Thyroid gland (tissue), 4 donors: Measurements from ENCODE around the gene WASL. TPM values are rescaled to one million over a fixed set of nuclear protein-coding genes. Genes with fewer than 3 reads are reported as not detected.

Source experiments
- DNase-seq, 2 donors: peaks; one replicate each; pipeline ENCODE4 v3.0.0-alpha.2; 2019
- H3K27ac ChIP-seq, 3 donors: fragments of 200-600 bp; sonication (generic); 1 replicate in 2 of 3; 2 replicates in 1 of 3; pipeline ENCODE4 v1.5.1; 2016 to 2019; ENCODE audit warnings: mild to moderate bottlenecking in 1 of 3, moderate library complexity in 1 of 3
- H3K27me3 ChIP-seq: fragments of 200-600 bp; sonication (generic); one replicate; pipeline ENCODE4 v1.5.1; 2019
- H3K36me3 ChIP-seq, 2 donors: fragments of 200-600 bp; sonication (generic); one replicate each; pipeline ENCODE4 v1.5.1; 2016 to 2019
- H3K4me1 ChIP-seq, 2 donors: fragments of 200-600 bp; sonication (generic); one replicate each; pipeline ENCODE4 v1.5.1; 2017 to 2019
- H3K4me3 ChIP-seq, 3 donors: fragments of 200-600 bp; sonication (generic); replicated peaks in 1 of 3; 1 replicate in 2 of 3; 2 replicates in 1 of 3; pipeline ENCODE4 v1.5.1; 2016; ENCODE audit warnings: mild to moderate bottlenecking in 1 of 3
- H3K9me3 ChIP-seq: fragments of 200-600 bp; sonication (generic); one replicate; pipeline ENCODE4 v1.5.1; 2017
- POLR2A ChIP-seq, 2 donors: fragments of 450-650 bp; IDR thresholded peaks; one replicate each; pipeline ENCODE4 v1.6.1; 2017; ENCODE audit warnings: antibody characterized with exemption in 2 of 2, mild to moderate bottlenecking in 2 of 2, moderate library complexity in 1 of 2
- WGBS, 2 donors: methylation state at CpG; one replicate each; pipeline ENCODE4 v1.1.5; 2017; 5-methylcytosine and 5-hydroxymethylcytosine counted together
- intact Hi-C: fragments of 100-400 bp; cut with DNase I; formaldehyde crosslinking; loops from one replicate; pipeline ENCODE4 v1.15.1; 2023
- total RNA-seq, 4 donors: library from RNA; depleted of rRNA; stranded (reverse); fragments of >200 nt; gene quantifications; one replicate each; pipeline ENCODE4 v1.2.3, GENCODE V29; 2016
- TF ChIP-seq, protein P1 (sequence below), 6 experiments: fragments of 200-600 bp in 3 of 6; fragments of 450-650 bp in 3 of 6; sonication (generic) in 3 of 6; IDR thresholded peaks; one replicate each; pipeline ENCODE4 v1.5.1; 2016 to 2019; ENCODE audit warnings: antibody characterized with exemption in 6 of 6, mild to moderate bottlenecking in 2 of 6, inconsistent platforms in 1 of 6, moderate library complexity in 1 of 6

Gene WASL
- total RNA-seq, 4 donors from 2014 or later = 48.1 to 61.6 (median 55.4) TPM

DNA sequence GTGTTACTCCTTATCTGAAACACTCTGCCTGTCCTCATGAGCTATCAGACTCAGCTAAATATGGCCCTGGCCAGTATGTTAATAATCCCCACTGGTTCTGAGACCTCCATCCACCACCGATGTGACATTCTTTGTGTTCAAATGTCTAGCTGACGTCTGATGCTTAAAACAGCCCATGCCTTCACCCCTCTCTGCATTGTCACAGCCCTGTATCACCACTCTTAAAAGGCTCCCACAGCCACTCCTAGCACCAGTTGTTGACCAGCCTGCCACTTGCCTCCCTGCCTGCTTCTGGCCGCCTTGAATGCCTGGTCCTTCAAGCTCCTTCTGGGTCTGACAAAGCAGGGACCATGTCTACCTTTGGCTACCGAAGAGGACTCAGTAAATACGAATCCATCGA lies 93.2 kb downstream of the WASL start, which contains the start of gene LMOD2:
Gene LMOD2, plus strand, starts transcription at position 253 of the 400 bp plus-strand sequence. Its CDS starts 98 bp downstream, at position 351.
- intact Hi-C loops = no loop called here
- Histone ChIP-seq H3K4me3 (no peak within 1 kb of the TSS), H3K27ac (no peak within 1 kb of the TSS), H3K4me1 (no peaks in the 10 kb centered on the region), H3K27me3 (no peaks in the 10 kb centered on the region), H3K9me3 (no peaks in the 10 kb centered on the region), H3K36me3 (no peaks in the 10 kb centered on the region)
- WGBS, 2 donors = 75 to 79% methylated on average over 6 of the region's 6 CpGs
- DNase-seq = no peak
- TF ChIP-seq POLR2A (IDR thresholded peaks at IDR 0.05) = no peak

DNA sequence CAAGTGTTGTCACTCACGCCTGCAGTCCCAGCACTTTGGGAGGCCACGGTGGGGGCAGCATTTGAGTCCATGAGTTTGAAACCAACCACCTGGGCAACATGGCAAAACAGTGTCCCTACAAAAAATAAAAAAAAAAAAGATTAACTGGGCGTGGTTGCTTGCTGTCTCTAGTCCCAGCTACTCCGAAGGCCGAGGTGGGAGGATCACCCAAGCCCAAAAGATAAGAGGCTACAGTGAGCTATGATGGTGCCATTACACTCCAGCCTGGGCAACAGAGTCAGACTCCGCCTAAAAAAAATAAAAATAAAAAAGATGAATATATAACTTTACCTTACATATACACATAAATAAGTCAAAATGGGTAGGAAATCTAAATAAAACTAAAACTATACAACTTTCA lies 95.6 kb downstream of the WASL start:
- no peak for DNase-seq
- no peaks in the 10 kb centered on the region for H3K9me3 ChIP-seq
- no peaks in the 10 kb centered on the region for H3K36me3 ChIP-seq
- no peak overlapping the region for H3K4me3 ChIP-seq
- H3K27ac ChIP-seq = no peak overlapping the region
- TF ChIP-seq, protein P1, sequence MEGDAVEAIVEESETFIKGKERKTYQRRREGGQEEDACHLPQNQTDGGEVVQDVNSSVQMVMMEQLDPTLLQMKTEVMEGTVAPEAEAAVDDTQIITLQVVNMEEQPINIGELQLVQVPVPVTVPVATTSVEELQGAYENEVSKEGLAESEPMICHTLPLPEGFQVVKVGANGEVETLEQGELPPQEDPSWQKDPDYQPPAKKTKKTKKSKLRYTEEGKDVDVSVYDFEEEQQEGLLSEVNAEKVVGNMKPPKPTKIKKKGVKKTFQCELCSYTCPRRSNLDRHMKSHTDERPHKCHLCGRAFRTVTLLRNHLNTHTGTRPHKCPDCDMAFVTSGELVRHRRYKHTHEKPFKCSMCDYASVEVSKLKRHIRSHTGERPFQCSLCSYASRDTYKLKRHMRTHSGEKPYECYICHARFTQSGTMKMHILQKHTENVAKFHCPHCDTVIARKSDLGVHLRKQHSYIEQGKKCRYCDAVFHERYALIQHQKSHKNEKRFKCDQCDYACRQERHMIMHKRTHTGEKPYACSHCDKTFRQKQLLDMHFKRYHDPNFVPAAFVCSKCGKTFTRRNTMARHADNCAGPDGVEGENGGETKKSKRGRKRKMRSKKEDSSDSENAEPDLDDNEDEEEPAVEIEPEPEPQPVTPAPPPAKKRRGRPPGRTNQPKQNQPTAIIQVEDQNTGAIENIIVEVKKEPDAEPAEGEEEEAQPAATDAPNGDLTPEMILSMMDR (IDR thresholded peaks at IDR 0.05) = no peak
- no peak for TF ChIP-seq POLR2A (IDR thresholded peaks at IDR 0.05)
- 89 to 93% methylated on average over 6 of the region's 6 CpGs for WGBS, 2 donors
- H3K4me1 ChIP-seq = no peaks in the 10 kb centered on the region
- H3K27me3 ChIP-seq = no peaks in the 10 kb centered on the region
- intact Hi-C loops = no loop called here

DNA sequence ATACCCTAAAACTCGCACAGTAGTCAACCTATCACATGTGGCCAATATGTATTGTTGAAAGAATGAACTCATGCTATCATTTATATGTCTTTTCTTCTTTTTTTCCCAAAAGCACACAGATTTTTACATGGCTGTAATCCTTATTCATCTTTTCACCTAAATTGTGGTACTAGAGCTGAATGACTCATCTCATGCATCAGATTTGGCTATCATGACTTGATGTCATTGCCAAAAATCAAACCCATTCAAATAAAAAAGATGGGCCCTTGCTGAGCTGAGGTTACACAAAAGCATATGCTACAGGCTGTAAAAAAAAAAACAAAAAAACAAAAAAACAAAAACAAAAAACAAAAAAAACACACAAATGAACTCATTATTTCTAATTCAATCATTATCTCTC lies 96.4 kb downstream of the WASL start:
- intact Hi-C loops = no loop called here
- H3K36me3 ChIP-seq = no peaks in the 10 kb centered on the region
- no peaks in the 10 kb centered on the region for H3K27me3 ChIP-seq
- H3K4me3 ChIP-seq = no peak overlapping the region
- H3K4me1 ChIP-seq = no peaks in the 10 kb centered on the region
- no peak for DNase-seq
- TF ChIP-seq, protein P1 (IDR thresholded peaks at IDR 0.05) = no peak
- no peak for TF ChIP-seq POLR2A (IDR thresholded peaks at IDR 0.05)
- 92 to 100% methylated on average over 1 of the region's 1 CpG for WGBS, 2 donors
- H3K27ac ChIP-seq = no peak overlapping the region
- no peaks in the 10 kb centered on the region for H3K9me3 ChIP-seq

DNA sequence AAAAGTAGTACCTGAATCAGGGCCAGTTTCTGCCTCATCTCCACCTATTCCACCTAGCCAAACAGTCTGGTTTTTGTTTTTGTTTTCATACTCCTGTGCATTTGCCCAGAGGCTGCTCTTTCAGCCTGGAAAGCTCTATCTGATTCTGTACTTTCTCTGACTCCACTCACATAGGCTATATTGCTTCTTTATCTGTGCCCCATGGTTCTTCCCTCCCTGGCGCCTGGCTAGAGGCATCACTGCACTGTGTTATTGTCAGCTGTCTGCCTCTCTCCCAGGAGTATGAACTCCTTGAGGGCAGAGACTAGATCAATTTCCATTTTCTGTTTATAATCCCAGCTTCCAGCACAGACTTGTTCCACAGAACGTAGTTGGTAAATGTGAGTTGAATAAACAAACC lies 98.2 kb downstream of the WASL start:
- H3K4me1 ChIP-seq = no peaks in the 10 kb centered on the region
- no peaks in the 10 kb centered on the region for H3K36me3 ChIP-seq
- intact Hi-C loops = no loop called here
- TF ChIP-seq, protein P1 (IDR thresholded peaks at IDR 0.05) = no peak
- no peak for TF ChIP-seq POLR2A (IDR thresholded peaks at IDR 0.05)
- no peaks in the 10 kb centered on the region for H3K27me3 ChIP-seq
- H3K4me3 ChIP-seq = no peak overlapping the region
- no peak for DNase-seq
- WGBS, 2 donors = 71 to 88% methylated on average over 2 of the region's 2 CpGs
- no peaks in the 10 kb centered on the region for H3K9me3 ChIP-seq
- H3K27ac ChIP-seq = no peak overlapping the region

DNA sequence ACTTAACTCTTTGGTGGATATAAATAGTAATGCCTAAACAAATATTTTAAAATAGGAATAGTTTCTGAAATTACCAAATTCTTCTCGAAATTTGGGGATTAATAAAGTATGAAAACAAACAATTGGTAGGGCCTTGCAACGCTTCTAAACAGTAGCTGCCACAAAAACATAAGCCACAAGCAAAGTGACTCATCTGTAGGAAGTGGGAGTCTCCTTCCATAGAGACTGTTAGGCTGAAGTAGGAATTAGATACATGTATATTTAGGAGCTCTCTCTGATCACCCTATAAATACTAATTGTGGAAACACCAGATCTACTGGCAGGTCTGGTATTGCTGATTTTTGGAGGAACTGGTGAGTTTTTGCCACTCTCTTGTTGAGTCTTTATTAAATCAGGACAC lies 98.8 kb downstream of the WASL start:
- Histone ChIP-seq H3K9me3 (no peaks in the 10 kb centered on the region), H3K4me1 (no peaks in the 10 kb centered on the region), H3K36me3 (no peaks in the 10 kb centered on the region), H3K27ac (no peak overlapping the region), H3K27me3 (no peaks in the 10 kb centered on the region), H3K4me3 (no peak overlapping the region)
- 81 to 90% methylated on average over 2 of the region's 2 CpGs for WGBS, 2 donors
- intact Hi-C loops = no loop called here
- no peak for DNase-seq
- TF ChIP-seq, protein P1 (IDR thresholded peaks at IDR 0.05) = no peak
- TF ChIP-seq POLR2A (IDR thresholded peaks at IDR 0.05) = no peak
